Activated CD8-positive, alpha-beta memory T cell treated with anti-CD3 and anti-CD28 coated beads, Interleukin-2, amount 50 U/mL, for 1 hour (primary cell): ENCODE results near the gene KANK3.
"Not testable (repeated sequence)": the region's sequence is repeated elsewhere in the genome, so short reads cannot be mapped to it uniquely, and the experiment has no call there.

Experiments used
- DNase-seq: peaks from one replicate; pipeline ENCODE4 v3.0.0-alpha.2; 2020; ENCODE audit errors: extremely low read depth

Gene KANK3

GRCh38 chr19:8370176-8371010 lies 27.3 kb upstream of the KANK3 start:
- no peak for DNase-seq

GRCh38 chr19:8367327-8368001 lies 24.4 kb upstream of the KANK3 start:
- no peak for DNase-seq

GRCh38 chr19:8366961-8367326 lies 23.9 kb upstream of the KANK3 start:
- DNase-seq = no peak

DNA sequence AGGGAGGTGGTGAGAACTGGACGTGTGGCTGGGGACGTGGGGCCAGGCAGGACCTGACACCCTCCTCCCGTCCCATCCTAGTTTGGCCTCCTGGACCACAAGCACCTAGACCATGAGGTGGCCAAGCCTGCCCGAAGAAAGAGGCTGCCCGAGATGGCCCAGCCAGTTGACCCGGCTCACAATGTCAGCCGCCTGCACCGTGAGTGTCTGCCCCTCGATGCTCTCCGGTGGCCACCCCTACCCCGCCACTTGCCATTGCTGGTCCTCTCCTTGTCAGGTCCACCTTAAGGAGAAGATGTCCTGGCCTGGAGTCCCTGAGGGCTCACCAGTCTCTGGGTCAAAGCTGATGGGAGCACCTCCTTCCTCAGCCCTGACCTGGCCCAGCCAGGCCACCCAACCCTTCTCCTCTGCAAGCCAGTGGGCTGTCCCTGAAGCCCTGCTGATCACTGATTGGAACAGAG lies 23.1 kb upstream of the KANK3 start:
- DNase-seq = no peak

- no peak for DNase-seq
These were observed 21.0 kb upstream of the KANK3 start, which contains the start of gene ANGPTL4 for GRCh38 chr19:8363803-8364771. ANGPTL4 (plus strand) TSS chr19:8364155; CDS start chr19:8364322, 167 bp downstream.

DNA sequence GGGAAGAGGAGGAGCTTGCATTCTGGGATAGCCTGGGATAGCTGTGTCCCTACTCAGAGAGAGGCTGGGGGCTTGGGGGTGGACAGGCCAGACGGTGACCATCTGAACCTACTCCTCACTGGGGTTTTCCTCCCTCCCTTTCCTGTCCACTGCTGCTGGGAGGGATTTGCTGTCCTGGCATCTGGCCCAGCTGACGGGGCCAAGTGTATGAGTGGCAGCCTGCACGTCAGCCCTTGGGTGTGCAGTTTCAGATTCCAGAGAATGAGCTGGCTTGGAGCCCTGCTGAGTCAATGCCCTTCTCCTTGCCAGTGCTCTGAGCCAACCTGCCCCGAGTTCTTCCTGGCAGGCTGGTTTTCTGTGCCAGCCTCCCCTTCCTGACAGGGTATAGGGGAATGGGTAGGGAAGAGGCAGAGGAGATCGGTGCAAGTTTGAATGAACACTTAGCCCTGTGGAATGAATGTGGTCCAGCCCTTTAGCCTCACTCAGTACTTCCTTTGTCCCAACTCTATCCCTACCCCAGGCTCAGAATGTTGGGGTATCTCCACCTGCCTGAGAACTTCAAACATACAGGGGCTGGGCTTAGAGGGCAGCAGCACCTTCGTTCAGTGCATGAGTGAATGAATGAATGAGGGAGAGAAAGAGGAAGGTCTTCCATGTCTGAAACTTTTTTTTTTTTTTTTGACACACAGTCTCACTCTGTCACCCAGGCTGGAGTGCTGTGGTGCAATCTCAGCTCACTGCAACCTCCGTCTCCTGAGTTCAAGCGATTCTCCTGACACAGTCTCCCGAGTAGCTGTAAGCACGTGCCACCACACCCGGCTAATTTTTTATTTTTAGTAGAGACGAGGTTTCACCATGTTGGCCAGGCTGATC lies 19.1 kb upstream of the KANK3 start:
- DNase-seq = no peak

GRCh38 chr19:8360196-8360595 lies 17.1 kb upstream of the KANK3 start:
- no peak for DNase-seq

DNA sequence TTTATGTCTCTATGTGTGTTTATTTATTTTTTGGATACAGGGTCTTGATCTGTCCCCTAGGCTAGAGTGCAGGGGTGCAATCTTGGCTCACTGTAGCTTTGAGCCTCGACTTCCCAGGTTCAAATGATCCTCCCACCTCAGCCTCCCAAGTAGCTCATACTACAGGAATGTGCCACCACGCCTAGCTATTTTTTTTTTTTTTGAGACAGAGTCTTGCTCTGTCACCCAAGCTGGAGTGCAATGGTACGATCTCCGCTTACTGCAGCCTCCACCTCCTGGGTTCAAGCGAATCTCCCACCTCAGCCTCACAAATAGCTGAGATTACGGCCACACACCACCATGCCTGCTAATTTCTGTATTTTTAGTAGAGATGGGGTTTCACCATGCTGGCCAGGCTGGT lies 15.9 kb upstream of the KANK3 start:
- no peak for DNase-seq

DNA sequence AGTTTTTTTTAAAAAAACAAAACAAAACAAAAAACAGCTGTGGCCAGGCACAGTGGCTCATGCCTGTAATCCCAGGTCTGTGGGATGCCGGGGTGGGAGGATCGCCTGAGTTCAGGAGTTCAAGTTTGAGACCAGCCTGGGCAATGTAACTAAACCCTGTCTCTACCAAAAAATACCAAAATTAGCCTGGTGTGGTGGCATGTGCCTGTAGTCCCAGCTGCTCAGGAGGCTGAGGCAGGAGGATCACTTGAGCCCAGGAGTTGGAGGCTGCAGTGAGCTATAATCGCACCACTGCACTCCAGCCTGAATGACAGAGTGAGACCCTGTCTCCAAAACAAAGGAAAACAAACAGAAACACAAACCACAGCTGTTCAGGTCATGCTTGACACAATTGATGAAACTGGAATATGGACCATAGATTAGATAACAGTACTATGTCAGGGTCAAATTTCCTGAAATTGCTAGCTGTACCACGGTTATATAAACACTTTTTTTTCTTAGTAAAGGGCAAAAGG lies 14.0 kb upstream of the KANK3 start:
- no peak for DNase-seq

GRCh38 chr19:8355631-8356402 lies 12.8 kb upstream of the KANK3 start:
- no peak for DNase-seq

GRCh38 chr19:8352845-8353244 lies 9.8 kb upstream of the KANK3 start:
- DNase-seq = not testable (repeated sequence)

GRCh38 chr19:8352134-8352827 lies 9.2 kb upstream of the KANK3 start:
- no peak for DNase-seq

DNA sequence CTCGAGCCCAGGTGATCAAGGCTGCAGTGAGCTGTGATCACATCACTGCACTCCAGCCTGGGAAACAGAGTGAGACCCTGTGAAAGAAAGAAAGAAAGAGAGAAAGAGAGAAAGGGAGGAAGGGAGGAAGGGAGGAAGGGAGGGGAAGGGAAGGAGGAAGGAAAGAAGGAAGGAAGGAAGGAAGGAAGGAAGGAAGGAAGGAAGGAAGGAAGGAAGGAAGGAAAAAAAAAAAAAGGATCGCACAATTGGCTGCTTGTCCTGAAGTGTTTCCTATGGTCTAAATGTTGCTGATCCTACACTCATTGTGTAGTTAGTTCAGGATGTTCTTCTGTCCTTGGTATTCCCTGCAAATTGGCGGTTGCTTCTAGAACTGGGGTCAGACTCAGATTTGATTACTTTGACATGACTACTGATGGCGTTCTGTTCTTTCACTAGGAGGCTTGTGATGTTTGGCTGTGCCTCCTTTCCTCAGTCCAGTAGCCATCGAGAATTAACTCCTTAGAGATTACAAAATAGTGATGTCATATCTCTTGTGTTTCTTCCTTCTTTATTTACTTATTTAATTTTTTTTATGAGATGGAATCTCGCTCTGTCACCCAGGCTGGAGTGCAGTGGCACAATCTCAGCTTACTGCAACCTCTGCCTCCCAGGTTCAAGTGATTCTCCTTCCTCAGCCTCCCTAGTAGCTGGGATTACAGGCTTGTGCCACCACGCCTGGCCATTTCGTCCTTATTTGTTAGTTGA lies 6.7 kb upstream of the KANK3 start:
- DNase-seq = not testable (repeated sequence)

GRCh38 chr19:8343483-8343844 lies 402 bp upstream of the KANK3 start:
- no peak for DNase-seq

- DNase-seq = no peak
These were observed 762 bp downstream of the KANK3 start for GRCh38 chr19:8342316-8342683.

- DNase-seq = not testable (repeated sequence)
These were observed 1.6 kb downstream of the KANK3 start for GRCh38 chr19:8341504-8341903.

GRCh38 chr19:8340341-8341096 lies 2.5 kb downstream of the KANK3 start:
- no peak for DNase-seq

GRCh38 chr19:8338835-8339234 lies 4.2 kb downstream of the KANK3 start:
- DNase-seq = no peak
